ENCODE measurements around the gene SSR1. TPM values are rescaled to one million over a fixed set of nuclear protein-coding genes. Genes with fewer than 3 reads are reported as not detected.
"Not testable (repeated sequence)": the region's sequence is repeated elsewhere in the genome, so short reads cannot be mapped to it uniquely, and the experiment has no call there.

SSR1 gene
- total RNA-seq, 1 experiment from 2014 or later = 153 TPM

DNA sequence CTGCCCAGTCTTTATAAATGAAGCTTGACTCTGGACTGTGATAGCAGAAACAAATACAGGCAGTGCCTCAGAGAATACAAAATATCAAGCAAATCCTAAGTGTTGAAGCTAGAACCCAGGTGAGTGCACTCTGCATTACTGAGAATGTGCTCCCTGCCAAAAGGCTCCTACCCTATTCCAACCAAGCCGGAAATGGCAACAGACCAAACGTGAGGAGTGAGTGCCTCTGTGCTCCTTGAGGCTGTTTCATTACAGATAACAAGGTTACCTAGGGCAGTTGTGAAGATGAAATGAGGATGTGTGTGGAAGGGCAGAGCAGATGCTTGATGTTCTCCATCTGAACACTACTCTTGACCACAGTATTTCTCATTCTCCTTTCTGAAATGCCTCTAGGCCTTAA lies 29.3 kb downstream of the SSR1 start:
- Histone ChIP-seq H3K27me3 (replicated peaks) (no peaks in the 10 kb centered on the region), H3K4me1 (replicated peaks) (no peaks in the 10 kb centered on the region), H3K4me3 (no peak overlapping the region), H3K9me3 (replicated peaks) (no peaks in the 10 kb centered on the region), H3K36me3 (peaks cover 35% of the 10 kb centered on the region), H3K27ac (no peak overlapping the region)
- DNase-seq (ENCODE audit: low read depth in 1 of 2, low spot score in 2 of 2) = no peak

DNA sequence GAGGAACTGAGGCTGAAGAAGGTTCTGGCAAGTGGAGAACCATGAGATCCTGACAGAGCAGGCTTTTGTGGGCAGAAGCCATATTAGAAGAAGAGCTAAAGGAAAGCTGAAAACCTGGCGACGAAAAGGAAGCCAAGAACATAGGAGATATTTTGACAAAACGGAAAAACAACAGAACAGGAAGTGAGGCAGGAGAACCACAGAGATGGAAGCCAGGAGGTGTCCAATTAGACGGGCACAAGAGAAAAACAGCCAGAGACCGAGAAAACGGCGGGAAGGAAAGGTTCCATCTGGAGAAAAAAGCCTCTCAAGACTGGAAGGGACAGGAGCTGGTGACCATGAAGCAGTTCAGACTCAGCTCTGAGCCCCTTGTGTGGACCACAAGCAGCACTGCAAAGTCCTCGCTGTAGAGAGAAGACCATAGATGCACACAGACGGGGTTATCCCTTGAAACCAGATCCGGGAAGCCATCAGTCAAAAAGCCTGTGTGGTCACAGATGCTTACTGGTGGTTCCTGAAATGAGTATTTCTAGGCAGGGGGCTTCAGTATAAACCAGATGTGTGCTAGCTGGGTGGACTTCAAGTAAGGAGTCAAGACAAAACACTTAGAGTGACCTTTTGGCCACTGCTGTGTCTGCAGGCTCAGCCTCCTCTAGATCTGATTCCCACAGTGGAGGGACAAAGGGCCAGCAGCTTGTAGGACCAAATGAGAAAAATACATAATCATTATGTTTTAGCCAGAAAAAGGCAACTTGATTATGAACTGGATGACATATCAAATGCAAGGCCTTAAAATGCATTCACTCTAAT lies 30.7 kb downstream of the SSR1 start:
- H3K4me1 ChIP-seq (replicated peaks) = no peaks in the 10 kb centered on the region
- H3K36me3 ChIP-seq = peaks cover 21% of the 10 kb centered on the region
- no peak overlapping the region for H3K4me3 ChIP-seq
- no peak overlapping the region for H3K27ac ChIP-seq
- no peaks in the 10 kb centered on the region for H3K9me3 ChIP-seq (replicated peaks)
- H3K27me3 ChIP-seq (replicated peaks) = no peaks in the 10 kb centered on the region
- DNase-seq (ENCODE audit: low read depth in 1 of 2, low spot score in 2 of 2) = no peak

- DNase-seq (ENCODE audit: low read depth in 1 of 2, low spot score in 2 of 2) = no peak
- no peaks in the 10 kb centered on the region for H3K36me3 ChIP-seq
- no peaks in the 10 kb centered on the region for H3K9me3 ChIP-seq (replicated peaks)
- H3K4me3 ChIP-seq = no peak overlapping the region
- no peak overlapping the region for H3K27ac ChIP-seq
- no peaks in the 10 kb centered on the region for H3K4me1 ChIP-seq (replicated peaks)
- no peaks in the 10 kb centered on the region for H3K27me3 ChIP-seq (replicated peaks)
These were observed 36.8 kb downstream of the SSR1 start for GRCh38 chr6:7276199-7276524.

DNA sequence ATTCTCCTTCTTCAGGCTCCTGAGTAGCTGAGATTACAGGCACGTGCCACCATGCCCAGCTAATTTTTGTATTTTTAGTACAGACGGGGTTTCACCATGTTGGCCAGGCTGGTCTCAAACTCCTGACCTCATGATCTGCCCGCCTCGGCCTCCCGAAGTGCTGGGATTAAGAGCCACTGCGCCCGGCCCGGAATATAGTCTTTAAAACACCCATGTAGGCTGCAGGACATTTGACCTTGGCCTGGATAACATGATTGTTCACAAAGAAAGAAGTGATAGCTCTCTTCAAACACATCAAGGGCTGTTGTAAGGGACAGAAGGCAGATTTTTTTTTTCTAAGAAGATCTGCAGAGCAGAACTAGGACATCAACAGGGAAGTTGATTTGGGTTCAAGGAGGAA lies 38.5 kb downstream of the SSR1 start:
- not testable (repeated sequence) for H3K27ac ChIP-seq; H3K4me3 ChIP-seq; H3K9me3 ChIP-seq (replicated peaks); DNase-seq (ENCODE audit: low read depth in 1 of 2, low spot score in 2 of 2); H3K36me3 ChIP-seq; H3K27me3 ChIP-seq (replicated peaks); H3K4me1 ChIP-seq (replicated peaks)

DNA sequence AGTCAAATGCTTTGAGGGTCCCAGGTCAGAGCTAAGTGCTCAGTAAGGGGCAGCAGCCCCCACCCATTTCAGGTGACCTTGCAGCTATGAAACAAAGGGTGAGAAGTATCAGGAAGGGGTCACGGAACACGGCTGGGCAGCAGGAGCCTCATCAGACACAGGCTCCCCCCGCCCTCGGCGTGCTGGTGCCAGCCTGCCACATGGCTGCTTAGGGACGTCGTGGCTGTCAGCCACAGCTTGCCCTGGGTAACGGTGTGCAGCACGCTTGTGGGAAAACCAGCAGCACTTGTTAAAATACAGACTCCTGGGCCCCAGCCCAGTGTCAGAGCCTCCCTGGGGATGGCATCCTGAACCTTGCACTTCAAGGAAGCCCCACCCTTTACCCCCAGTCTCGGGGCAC lies 39.3 kb downstream of the SSR1 start:
- H3K27ac ChIP-seq = no peak overlapping the region
- H3K4me1 ChIP-seq (replicated peaks) = no peaks in the 10 kb centered on the region
- H3K36me3 ChIP-seq = no peaks in the 10 kb centered on the region
- no peaks in the 10 kb centered on the region for H3K27me3 ChIP-seq (replicated peaks)
- H3K4me3 ChIP-seq = no peak overlapping the region
- peak in 1 of 2 experiments; percentile 35 for DNase-seq (ENCODE audit: low read depth in 1 of 2, low spot score in 2 of 2)
- H3K9me3 ChIP-seq (replicated peaks) = no peaks in the 10 kb centered on the region

DNA sequence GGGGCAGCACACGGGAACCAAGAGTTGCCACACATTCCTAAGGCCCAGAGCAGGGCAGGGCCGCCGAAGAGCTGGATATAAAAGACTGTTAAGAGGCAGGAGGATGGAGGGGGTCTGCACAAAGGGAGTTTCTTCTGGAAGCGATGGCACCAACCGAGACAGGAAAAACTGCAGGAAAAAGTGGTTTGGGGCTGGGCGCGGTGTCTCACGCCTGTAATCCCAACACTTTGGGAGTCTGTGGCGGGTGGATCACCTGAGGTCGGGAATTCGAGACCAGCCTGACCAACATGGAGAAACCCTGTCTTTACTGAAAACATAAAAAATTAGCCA lies 41.8 kb downstream of the SSR1 start:
- Histone ChIP-seq H3K36me3 (no peaks in the 10 kb centered on the region), H3K9me3 (replicated peaks) (no peaks in the 10 kb centered on the region), H3K4me1 (replicated peaks) (peaks cover 6% of the 10 kb centered on the region), H3K27ac (no peak overlapping the region), H3K27me3 (replicated peaks) (no peaks in the 10 kb centered on the region), H3K4me3 (no peak overlapping the region)
- DNase-seq (ENCODE audit: low read depth in 1 of 2, low spot score in 2 of 2) = no peak

- Histone ChIP-seq H3K4me3 (no peak overlapping the region), H3K9me3 (replicated peaks) (no peaks in the 10 kb centered on the region), H3K27ac (no peak overlapping the region), H3K36me3 (no peaks in the 10 kb centered on the region), H3K4me1 (replicated peaks) (peaks cover 6% of the 10 kb centered on the region), H3K27me3 (replicated peaks) (no peaks in the 10 kb centered on the region)
- DNase-seq (ENCODE audit: low read depth in 1 of 2, low spot score in 2 of 2) = no peak
These were observed 42.4 kb downstream of the SSR1 start for GRCh38 chr6:7270320-7271204.

DNA sequence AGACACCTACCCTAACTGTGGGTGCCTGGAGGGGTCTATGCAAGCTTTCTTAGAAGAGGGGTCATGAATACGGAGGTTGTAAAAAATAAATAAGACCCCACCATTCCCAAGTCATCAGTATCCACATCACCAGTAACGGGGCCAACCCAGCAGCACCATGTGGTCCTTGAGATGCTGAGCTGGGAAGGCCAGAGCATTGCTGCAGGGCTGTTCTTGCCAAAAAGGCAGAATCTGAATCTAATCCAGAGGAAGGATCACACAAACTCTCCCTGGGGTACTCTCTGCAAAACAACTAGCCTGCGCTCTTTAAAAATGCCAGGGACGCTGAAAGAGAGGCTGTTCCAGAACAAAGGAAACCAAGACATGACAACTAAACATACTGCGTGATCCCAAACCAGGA lies 43.2 kb downstream of the SSR1 start:
- Histone ChIP-seq H3K27ac (no peak overlapping the region), H3K4me3 (no peak overlapping the region), H3K9me3 (replicated peaks) (no peaks in the 10 kb centered on the region), H3K27me3 (replicated peaks) (no peaks in the 10 kb centered on the region), H3K4me1 (replicated peaks) (peaks cover 6% of the 10 kb centered on the region), H3K36me3 (no peaks in the 10 kb centered on the region)
- DNase-seq (ENCODE audit: low read depth in 1 of 2, low spot score in 2 of 2) = no peak

- peak in 1 of 2 experiments; percentile 20 for DNase-seq (ENCODE audit: low read depth in 1 of 2, low spot score in 2 of 2)
- peaks cover 6% of the 10 kb centered on the region for H3K4me1 ChIP-seq (replicated peaks)
- no peaks in the 10 kb centered on the region for H3K36me3 ChIP-seq
- H3K27me3 ChIP-seq (replicated peaks) = no peaks in the 10 kb centered on the region
- no peak overlapping the region for H3K27ac ChIP-seq
- no peaks in the 10 kb centered on the region for H3K9me3 ChIP-seq (replicated peaks)
- H3K4me3 ChIP-seq = no peak overlapping the region
These were observed 44.0 kb downstream of the SSR1 start for GRCh38 chr6:7268816-7269555.

DNA sequence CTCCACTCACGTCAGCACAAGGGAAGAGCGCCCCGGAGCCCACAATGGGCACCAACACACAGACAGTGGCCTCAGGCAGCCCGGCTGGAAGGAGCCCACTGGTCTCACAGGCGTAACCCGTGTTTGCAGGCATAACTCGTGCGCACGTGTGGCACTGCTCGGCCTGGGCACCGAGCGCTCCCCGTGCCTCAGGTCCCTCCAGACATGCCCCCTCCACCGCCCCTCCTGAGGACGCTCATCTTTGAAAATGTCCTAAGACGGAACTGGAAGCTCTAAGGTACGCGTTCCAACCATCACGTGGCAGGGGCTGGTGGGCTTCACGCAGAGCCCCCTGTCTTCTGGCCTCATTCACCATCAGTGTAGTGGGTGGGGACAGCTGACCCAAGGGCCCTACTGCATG lies 44.6 kb downstream of the SSR1 start:
- no peak overlapping the region for H3K27ac ChIP-seq
- H3K36me3 ChIP-seq = no peaks in the 10 kb centered on the region

GRCh38 chr6:7267466-7268091 lies 45.4 kb downstream of the SSR1 start:
- Histone ChIP-seq H3K4me1 (replicated peaks) (peaks cover 6% of the 10 kb centered on the region), H3K36me3 (no peaks in the 10 kb centered on the region), H3K9me3 (replicated peaks) (no peaks in the 10 kb centered on the region), H3K27ac (no peak overlapping the region), H3K27me3 (replicated peaks) (no peaks in the 10 kb centered on the region), H3K4me3 (no peak overlapping the region)
- peak; percentile 46 to 87 for DNase-seq (ENCODE audit: low read depth in 1 of 2, low spot score in 2 of 2)

More for the DNA sequence above, 44.6 kb downstream of the SSR1 start:
- Histone ChIP-seq H3K4me3 (no peak overlapping the region), H3K27me3 (replicated peaks) (no peaks in the 10 kb centered on the region), H3K4me1 (replicated peaks) (peaks cover 6% of the 10 kb centered on the region), H3K9me3 (replicated peaks) (no peaks in the 10 kb centered on the region)
- peak in 1 of 2 experiments; percentile 28 for DNase-seq (ENCODE audit: low read depth in 1 of 2, low spot score in 2 of 2)

DNA sequence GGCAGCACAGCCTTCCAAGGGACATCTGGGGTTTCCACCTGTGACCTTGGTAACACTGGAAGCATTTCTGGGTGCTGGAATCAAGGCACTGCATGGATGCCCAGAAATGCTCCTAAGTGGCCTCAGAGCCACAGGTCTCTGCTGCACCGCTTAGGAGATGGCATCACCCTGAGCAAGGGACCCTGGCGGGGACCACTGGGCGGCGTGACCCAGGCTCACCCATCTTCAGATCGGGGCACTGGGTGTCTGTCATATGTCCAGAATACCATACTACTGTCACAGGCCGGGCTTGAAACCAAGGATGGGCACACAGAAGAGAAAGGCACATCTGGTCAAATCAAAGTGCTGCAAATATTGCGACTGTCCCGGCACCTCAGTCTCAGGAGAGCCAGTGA lies 45.9 kb downstream of the SSR1 start:
- no peaks in the 10 kb centered on the region for H3K27me3 ChIP-seq (replicated peaks)
- no peaks in the 10 kb centered on the region for H3K36me3 ChIP-seq
- no peak for DNase-seq (ENCODE audit: low read depth in 1 of 2, low spot score in 2 of 2)
- H3K27ac ChIP-seq = no peak overlapping the region
- peaks cover 6% of the 10 kb centered on the region for H3K4me1 ChIP-seq (replicated peaks)
- no peak overlapping the region for H3K4me3 ChIP-seq
- H3K9me3 ChIP-seq (replicated peaks) = no peaks in the 10 kb centered on the region

DNA sequence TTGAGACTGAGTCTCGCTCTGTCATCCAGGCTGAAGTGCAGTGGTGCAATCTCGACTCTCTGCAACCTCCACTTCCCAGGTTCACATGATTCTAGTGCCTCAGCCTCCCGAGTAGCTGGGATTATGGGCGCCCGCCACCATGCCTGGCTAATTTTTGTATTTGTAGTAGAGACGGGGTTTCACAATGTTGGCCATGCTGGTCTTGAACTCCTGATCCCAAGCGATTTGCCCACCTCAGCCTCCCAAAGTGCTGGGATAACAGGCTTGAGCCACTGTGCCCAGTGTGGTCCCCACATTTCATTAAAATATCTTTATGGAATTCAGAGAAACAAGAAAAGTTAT lies 47.6 kb downstream of the SSR1 start:
- not testable (repeated sequence) for H3K27ac ChIP-seq; H3K4me3 ChIP-seq; H3K36me3 ChIP-seq; H3K27me3 ChIP-seq (replicated peaks); H3K9me3 ChIP-seq (replicated peaks)
- H3K4me1 ChIP-seq (replicated peaks) = peaks cover 19% of the 10 kb centered on the region
- DNase-seq (ENCODE audit: low read depth in 1 of 2, low spot score in 2 of 2) = peak in 1 of 2 experiments; percentile 22
